GM23338 (cell line): Measurements from ENCODE around the gene MYO18B. TPM values are rescaled to one million over a fixed set of nuclear protein-coding genes. Genes with fewer than 3 reads are reported as not detected.

ENCODE experiments used
- ATAC-seq: fragments of 200-7000 bp; cut with Tn5 transposase; 3 replicates; pipeline ENCODE4 v1.9.1; 2020
- DNase-seq: peaks from one replicate; pipeline ENCODE4 v3.0.0-alpha.2; 2015; ENCODE audit warnings: low spot score
- H2AFZ ChIP-seq: fragments of 200-600 bp; sonication (generic); 2 replicates; pipeline ENCODE4 v1.8.0; 2016; ENCODE audit warnings: antibody characterized with exemption, mild to moderate bottlenecking, moderate library complexity
- H3F3A ChIP-seq: fragments of 200-600 bp; sonication (generic); replicated peaks from 2 replicates; pipeline ENCODE4 v1.8.0; 2017; ENCODE audit warnings: antibody characterized with exemption, mixed run types, low read depth
- H3K27ac ChIP-seq: fragments of 200-600 bp; sonication (generic); 2 replicates; pipeline ENCODE4 v1.6.1; 2016; ENCODE audit warnings: low read depth
- H3K27me3 ChIP-seq: fragments of 200-600 bp; sonication (generic); 2 replicates; pipeline ENCODE4 v1.8.0; 2016; ENCODE audit warnings: mild to moderate bottlenecking, mixed run types, moderate library complexity; ENCODE audit not compliant: insufficient read depth
- H3K36me3 ChIP-seq: fragments of 200-600 bp; sonication (generic); 2 replicates; pipeline ENCODE4 v1.8.0; 2016; ENCODE audit warnings: mild to moderate bottlenecking; ENCODE audit not compliant: insufficient read depth
- H3K4me1 ChIP-seq: fragments of 200-600 bp; sonication (generic); 2 replicates; pipeline ENCODE4 v1.8.0; 2016; ENCODE audit warnings: mild to moderate bottlenecking, moderate library complexity; ENCODE audit not compliant: insufficient read depth
- H3K4me2 ChIP-seq: fragments of 200-600 bp; sonication (generic); 2 replicates; pipeline ENCODE4 v1.7.1; 2017; ENCODE audit warnings: mixed run types
- H3K4me3 ChIP-seq: fragments of 200-600 bp; sonication (generic); 2 replicates; pipeline ENCODE4 v1.6.1; 2016; ENCODE audit warnings: mixed run types
- H3K79me2 ChIP-seq: fragments of 200-600 bp; sonication (generic); replicated peaks from 2 replicates; pipeline ENCODE4 v1.8.0; 2017; ENCODE audit warnings: mild to moderate bottlenecking; ENCODE audit not compliant: insufficient read depth
- H3K9me2 ChIP-seq: fragments of 200-600 bp; sonication (generic); 2 replicates; pipeline ENCODE4 v1.8.0; 2017; ENCODE audit not compliant: insufficient read depth
- H4K20me1 ChIP-seq: fragments of 200-600 bp; sonication (generic); replicated peaks from 2 replicates; pipeline ENCODE4 v1.8.0; 2017; ENCODE audit warnings: mild to moderate bottlenecking; ENCODE audit not compliant: insufficient read depth
- H3K27ac Mint-ChIP-seq: 2 replicates; pipeline ENCODE4 v1.8.0; 2020; ENCODE audit warnings: inconsistent platforms, mild to moderate bottlenecking, moderate library complexity, mixed read lengths
- H3K27me3 Mint-ChIP-seq: 3 replicates; pipeline ENCODE4 v1.8.0; 2022; ENCODE audit warnings: low read depth, mild to moderate bottlenecking, moderate library complexity, mixed read lengths, inconsistent platforms; ENCODE audit not compliant: insufficient read depth, poor library complexity
- H3K36me3 Mint-ChIP-seq: 3 replicates; pipeline ENCODE4 v1.8.0; 2021; ENCODE audit warnings: low read depth, mild to moderate bottlenecking, inconsistent platforms, moderate library complexity, mixed read lengths
- H3K4me1 Mint-ChIP-seq: 3 replicates; pipeline ENCODE4 v1.8.0; 2020; ENCODE audit warnings: mild to moderate bottlenecking, inconsistent platforms, mixed read lengths
- H3K4me3 Mint-ChIP-seq: 3 replicates; pipeline ENCODE4 v1.8.0; 2021; ENCODE audit warnings: moderate library complexity, mild to moderate bottlenecking, inconsistent platforms, mixed read lengths
- H3K9me3 Mint-ChIP-seq: 3 replicates; pipeline ENCODE4 v1.8.0; 2020; ENCODE audit warnings: moderate library complexity, mild to moderate bottlenecking, inconsistent platforms, mixed read lengths
- CREB1 ChIP-seq: fragments of 250-450 bp; sonication (Bioruptor Pico); IDR thresholded peaks from 2 replicates; pipeline ENCODE4 v1.5.0; 2020; ENCODE audit warnings: low read depth, mild to moderate bottlenecking, moderate library complexity
- EZH2 ChIP-seq: fragments of 200-600 bp; sonication (generic); IDR thresholded peaks from one replicate; pipeline ENCODE4 v1.8.0; 2017; ENCODE audit warnings: antibody characterized with exemption, mild to moderate bottlenecking, low read depth; ENCODE audit not compliant: unreplicated experiment
- EZH2phosphoT487 ChIP-seq: fragments of 200-600 bp; sonication (generic); IDR thresholded peaks from one replicate; pipeline ENCODE4 v1.8.1; 2018; ENCODE audit warnings: antibody characterized with exemption; ENCODE audit not compliant: unreplicated experiment
- JUNB ChIP-seq: IDR thresholded peaks from one replicate; pipeline ENCODE4 v1.6.1; 2016; ENCODE audit warnings: antibody characterized with exemption; ENCODE audit not compliant: unreplicated experiment
- NANOG ChIP-seq: IDR thresholded peaks from 2 replicates; pipeline ENCODE4 v1.6.1; 2016; ENCODE audit warnings: antibody characterized with exemption, borderline replicate concordance
- POLR2AphosphoS5 ChIP-seq: IDR thresholded peaks from 2 replicates; pipeline ENCODE4 v1.6.1; 2016; ENCODE audit warnings: antibody characterized with exemption, low read depth
- ZNF114 ChIP-seq: fragments of 250-450 bp; sonication (Bioruptor Pico); IDR thresholded peaks from 2 replicates; pipeline ENCODE4 v1.5.0; 2020; ENCODE audit warnings: mild to moderate bottlenecking, moderate library complexity
- ZNF331 ChIP-seq: fragments of 250-450 bp; sonication (Bioruptor Pico); IDR thresholded peaks from 2 replicates; pipeline ENCODE4 v1.5.0; 2020; ENCODE audit warnings: low read depth, mild to moderate bottlenecking, moderate library complexity
- polyA plus RNA-seq: library from polyadenylated mRNA; unstranded; fragments of >200 nt; fragmentation: Nextera tagmentation; extraction: Ambion mirVana; gene quantifications from 2 replicates; pipeline ENCODE4 v1.2.1, GENCODE V29; 2016
- total RNA-seq: library from RNA; depleted of rRNA; stranded (reverse); fragments of >200 nt; shearing (Covaris generic); gene quantifications from 2 replicates; pipeline ENCODE4 v1.2.3, GENCODE V29; 2014
- TF ChIP-seq, protein P1 (sequence below), 2 experiments: fragments of 200-600 bp in 1 of 2; sonication (generic) in 1 of 2; conservative IDR thresholded peaks; 2 replicates each; pipeline versions ENCODE4 v1.5.1 to v1.6.1; 2016 to 2017; ENCODE audit warnings: antibody characterized with exemption in 2 of 2, low read depth in 2 of 2, mild to moderate bottlenecking in 2 of 2, moderate library complexity in 1 of 2
- TF ChIP-seq, protein P2 (sequence below): fragments of 250-450 bp; sonication (Bioruptor Pico); IDR thresholded peaks from 2 replicates; pipeline ENCODE4 v1.5.0; 2020; ENCODE audit warnings: mild to moderate bottlenecking, moderate library complexity
- TF ChIP-seq, protein P3 (sequence below): IDR thresholded peaks from one replicate; pipeline ENCODE4 v1.6.1; 2018; ENCODE audit warnings: antibody characterized with exemption; ENCODE audit not compliant: unreplicated experiment

Gene MYO18B
- total and polyA plus RNA-seq, 2 experiments from 2014 or later = 0.36 to 0.45 TPM

DNA sequence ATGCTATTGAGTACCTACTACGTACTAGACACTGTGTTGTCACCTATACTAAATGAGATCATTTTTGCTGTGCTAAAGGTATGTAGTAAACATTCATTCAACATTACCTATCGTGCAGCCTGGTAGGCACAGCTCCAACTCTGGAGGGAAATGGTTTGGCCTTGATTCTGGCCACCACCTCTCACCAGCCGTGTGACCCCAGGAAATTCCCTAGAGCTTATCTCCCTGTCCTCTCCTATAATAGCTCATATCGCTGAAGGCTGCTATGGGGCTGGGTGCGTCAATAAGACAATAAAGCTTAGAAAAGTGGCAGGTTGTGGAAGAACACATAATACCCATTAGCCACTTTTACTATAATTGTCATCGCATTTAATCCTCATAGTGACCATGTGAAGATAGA is 107.5 kb downstream of the MYO18B start (continued):
- TF ChIP-seq, protein P1, sequence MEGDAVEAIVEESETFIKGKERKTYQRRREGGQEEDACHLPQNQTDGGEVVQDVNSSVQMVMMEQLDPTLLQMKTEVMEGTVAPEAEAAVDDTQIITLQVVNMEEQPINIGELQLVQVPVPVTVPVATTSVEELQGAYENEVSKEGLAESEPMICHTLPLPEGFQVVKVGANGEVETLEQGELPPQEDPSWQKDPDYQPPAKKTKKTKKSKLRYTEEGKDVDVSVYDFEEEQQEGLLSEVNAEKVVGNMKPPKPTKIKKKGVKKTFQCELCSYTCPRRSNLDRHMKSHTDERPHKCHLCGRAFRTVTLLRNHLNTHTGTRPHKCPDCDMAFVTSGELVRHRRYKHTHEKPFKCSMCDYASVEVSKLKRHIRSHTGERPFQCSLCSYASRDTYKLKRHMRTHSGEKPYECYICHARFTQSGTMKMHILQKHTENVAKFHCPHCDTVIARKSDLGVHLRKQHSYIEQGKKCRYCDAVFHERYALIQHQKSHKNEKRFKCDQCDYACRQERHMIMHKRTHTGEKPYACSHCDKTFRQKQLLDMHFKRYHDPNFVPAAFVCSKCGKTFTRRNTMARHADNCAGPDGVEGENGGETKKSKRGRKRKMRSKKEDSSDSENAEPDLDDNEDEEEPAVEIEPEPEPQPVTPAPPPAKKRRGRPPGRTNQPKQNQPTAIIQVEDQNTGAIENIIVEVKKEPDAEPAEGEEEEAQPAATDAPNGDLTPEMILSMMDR (conservative IDR thresholded peaks at IDR 0.05; ENCODE audit: low read depth in 2 of 2) = no peak
- no peak for TF ChIP-seq POLR2AphosphoS5

DNA sequence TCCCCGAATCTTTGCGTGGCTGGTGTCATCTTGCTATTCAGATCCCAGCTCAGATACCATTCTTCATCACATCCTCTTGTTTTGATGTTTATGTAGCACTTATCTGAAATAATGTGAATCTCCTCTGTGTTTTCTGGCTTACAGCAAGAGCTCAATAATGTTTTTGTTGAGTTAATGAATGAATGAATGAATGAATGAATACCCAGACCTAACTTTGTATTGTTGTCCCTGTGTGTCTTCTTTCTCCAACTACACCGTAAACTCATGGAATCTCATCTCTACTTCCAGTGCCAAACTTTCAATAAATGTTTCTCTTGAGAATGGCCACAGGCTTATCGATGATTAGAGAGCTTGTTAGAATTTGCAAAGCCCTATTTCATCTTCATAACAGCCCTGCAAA is 110.2 kb downstream of the MYO18B start:
- no peaks in the 10 kb centered on the region for H3K36me3 Mint-ChIP-seq
- H3K4me3 Mint-ChIP-seq = no peak overlapping the region
- Histone ChIP-seq H3K27ac (no peak overlapping the region), H3K4me3 (no peak overlapping the region), H3F3A (no peaks in the 10 kb centered on the region), H3K27me3 (no peaks in the 10 kb centered on the region), H4K20me1 (no peaks in the 10 kb centered on the region), H3K36me3 (no peaks in the 10 kb centered on the region), H3K4me2 (no peak overlapping the region), H3K79me2 (no peaks in the 10 kb centered on the region), H3K9me2 (no peaks in the 10 kb centered on the region), H2AFZ (no peak overlapping the region), H3K4me1 (no peaks in the 10 kb centered on the region)
- no peaks in the 10 kb centered on the region for H3K9me3 Mint-ChIP-seq
- H3K27ac Mint-ChIP-seq = no peak overlapping the region
- ATAC-seq (no peak), DNase-seq (no peak)
- H3K4me1 Mint-ChIP-seq = no peaks in the 10 kb centered on the region
- H3K27me3 Mint-ChIP-seq = peaks cover 4% of the 10 kb centered on the region
- TF ChIP-seq, protein P2, sequence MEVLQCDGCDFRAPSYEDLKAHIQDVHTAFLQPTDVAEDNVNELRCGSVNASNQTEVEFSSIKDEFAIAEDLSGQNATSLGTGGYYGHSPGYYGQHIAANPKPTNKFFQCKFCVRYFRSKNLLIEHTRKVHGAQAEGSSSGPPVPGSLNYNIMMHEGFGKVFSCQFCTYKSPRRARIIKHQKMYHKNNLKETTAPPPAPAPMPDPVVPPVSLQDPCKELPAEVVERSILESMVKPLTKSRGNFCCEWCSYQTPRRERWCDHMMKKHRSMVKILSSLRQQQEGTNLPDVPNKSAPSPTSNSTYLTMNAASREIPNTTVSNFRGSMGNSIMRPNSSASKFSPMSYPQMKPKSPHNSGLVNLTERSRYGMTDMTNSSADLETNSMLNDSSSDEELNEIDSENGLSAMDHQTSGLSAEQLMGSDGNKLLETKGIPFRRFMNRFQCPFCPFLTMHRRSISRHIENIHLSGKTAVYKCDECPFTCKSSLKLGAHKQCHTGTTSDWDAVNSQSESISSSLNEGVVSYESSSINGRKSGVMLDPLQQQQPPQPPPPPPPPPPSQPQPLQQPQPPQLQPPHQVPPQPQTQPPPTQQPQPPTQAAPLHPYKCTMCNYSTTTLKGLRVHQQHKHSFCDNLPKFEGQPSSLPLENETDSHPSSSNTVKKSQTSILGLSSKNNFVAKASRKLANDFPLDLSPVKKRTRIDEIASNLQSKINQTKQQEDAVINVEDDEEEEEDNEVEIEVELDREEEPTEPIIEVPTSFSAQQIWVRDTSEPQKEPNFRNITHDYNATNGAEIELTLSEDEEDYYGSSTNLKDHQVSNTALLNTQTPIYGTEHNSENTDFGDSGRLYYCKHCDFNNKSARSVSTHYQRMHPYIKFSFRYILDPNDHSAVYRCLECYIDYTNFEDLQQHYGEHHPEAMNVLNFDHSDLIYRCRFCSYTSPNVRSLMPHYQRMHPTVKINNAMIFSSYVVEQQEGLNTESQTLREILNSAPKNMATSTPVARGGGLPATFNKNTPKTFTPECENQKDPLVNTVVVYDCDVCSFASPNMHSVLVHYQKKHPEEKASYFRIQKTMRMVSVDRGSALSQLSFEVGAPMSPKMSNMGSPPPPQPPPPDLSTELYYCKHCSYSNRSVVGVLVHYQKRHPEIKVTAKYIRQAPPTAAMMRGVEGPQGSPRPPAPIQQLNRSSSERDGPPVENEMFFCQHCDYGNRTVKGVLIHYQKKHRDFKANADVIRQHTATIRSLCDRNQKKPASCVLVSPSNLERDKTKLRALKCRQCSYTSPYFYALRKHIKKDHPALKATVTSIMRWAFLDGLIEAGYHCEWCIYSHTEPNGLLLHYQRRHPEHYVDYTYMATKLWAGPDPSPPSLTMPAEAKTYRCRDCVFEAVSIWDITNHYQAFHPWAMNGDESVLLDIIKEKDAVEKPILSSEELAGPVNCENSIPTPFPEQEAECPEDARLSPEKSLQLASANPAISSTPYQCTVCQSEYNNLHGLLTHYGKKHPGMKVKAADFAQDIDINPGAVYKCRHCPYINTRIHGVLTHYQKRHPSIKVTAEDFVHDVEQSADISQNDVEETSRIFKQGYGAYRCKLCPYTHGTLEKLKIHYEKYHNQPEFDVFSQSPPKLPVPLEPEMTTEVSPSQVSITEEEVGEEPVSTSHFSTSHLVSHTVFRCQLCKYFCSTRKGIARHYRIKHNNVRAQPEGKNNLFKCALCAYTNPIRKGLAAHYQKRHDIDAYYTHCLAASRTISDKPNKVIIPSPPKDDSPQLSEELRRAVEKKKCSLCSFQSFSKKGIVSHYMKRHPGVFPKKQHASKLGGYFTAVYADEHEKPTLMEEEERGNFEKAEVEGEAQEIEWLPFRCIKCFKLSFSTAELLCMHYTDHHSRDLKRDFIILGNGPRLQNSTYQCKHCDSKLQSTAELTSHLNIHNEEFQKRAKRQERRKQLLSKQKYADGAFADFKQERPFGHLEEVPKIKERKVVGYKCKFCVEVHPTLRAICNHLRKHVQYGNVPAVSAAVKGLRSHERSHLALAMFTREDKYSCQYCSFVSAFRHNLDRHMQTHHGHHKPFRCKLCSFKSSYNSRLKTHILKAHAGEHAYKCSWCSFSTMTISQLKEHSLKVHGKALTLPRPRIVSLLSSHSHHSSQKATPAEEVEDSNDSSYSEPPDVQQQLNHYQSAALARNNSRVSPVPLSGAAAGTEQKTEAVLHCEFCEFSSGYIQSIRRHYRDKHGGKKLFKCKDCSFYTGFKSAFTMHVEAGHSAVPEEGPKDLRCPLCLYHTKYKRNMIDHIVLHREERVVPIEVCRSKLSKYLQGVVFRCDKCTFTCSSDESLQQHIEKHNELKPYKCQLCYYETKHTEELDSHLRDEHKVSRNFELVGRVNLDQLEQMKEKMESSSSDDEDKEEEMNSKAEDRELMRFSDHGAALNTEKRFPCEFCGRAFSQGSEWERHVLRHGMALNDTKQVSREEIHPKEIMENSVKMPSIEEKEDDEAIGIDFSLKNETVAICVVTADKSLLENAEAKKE (CRISPR knock-in tag) = no peak
- TF ChIP-seq JUNB (no peak), ZNF331 (CRISPR knock-in tag) (no peak), EZH2 (no peak), ZNF114 (CRISPR knock-in tag) (no peak), CREB1 (CRISPR knock-in tag) (no peak), EZH2phosphoT487 (no peak), POLR2AphosphoS5 (no peak), NANOG (no peak)
- TF ChIP-seq, protein P3, sequence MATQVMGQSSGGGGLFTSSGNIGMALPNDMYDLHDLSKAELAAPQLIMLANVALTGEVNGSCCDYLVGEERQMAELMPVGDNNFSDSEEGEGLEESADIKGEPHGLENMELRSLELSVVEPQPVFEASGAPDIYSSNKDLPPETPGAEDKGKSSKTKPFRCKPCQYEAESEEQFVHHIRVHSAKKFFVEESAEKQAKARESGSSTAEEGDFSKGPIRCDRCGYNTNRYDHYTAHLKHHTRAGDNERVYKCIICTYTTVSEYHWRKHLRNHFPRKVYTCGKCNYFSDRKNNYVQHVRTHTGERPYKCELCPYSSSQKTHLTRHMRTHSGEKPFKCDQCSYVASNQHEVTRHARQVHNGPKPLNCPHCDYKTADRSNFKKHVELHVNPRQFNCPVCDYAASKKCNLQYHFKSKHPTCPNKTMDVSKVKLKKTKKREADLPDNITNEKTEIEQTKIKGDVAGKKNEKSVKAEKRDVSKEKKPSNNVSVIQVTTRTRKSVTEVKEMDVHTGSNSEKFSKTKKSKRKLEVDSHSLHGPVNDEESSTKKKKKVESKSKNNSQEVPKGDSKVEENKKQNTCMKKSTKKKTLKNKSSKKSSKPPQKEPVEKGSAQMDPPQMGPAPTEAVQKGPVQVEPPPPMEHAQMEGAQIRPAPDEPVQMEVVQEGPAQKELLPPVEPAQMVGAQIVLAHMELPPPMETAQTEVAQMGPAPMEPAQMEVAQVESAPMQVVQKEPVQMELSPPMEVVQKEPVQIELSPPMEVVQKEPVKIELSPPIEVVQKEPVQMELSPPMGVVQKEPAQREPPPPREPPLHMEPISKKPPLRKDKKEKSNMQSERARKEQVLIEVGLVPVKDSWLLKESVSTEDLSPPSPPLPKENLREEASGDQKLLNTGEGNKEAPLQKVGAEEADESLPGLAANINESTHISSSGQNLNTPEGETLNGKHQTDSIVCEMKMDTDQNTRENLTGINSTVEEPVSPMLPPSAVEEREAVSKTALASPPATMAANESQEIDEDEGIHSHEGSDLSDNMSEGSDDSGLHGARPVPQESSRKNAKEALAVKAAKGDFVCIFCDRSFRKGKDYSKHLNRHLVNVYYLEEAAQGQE = no peak
- TF ChIP-seq, protein P1 (conservative IDR thresholded peaks at IDR 0.05; ENCODE audit: low read depth in 2 of 2) = no peak
